Iris pigment epithelial cell (primary cell): ENCODE results near the gene ADISSP.
A peak's percentile ranks its signal among the peaks of the same experiment; 100 is the strongest.

Source experiments
- DNase-seq: peaks from one replicate; pipeline ENCODE4 v3.0.0-alpha.2; 2011; ENCODE audit warnings: low read depth

The ADISSP gene

GRCh38 chr20:3738111-3739053, 29.2 kb downstream of the ADISSP start:
- DNase-seq: peak; percentile 16

GRCh38 chr20:3735768-3736167, 31.8 kb downstream of the ADISSP start:
- no peak for DNase-seq

GRCh38 chr20:3734111-3734843, 33.3 kb downstream of the ADISSP start:
- no peak for DNase-seq

GRCh38 chr20:3733119-3733995, 34.2 kb downstream of the ADISSP start:
- no peak for DNase-seq

GRCh38 chr20:3732327-3733118, 35.0 kb downstream of the ADISSP start, which contains the start of gene HSPA12B:
Gene HSPA12B (plus strand): TSS chr20:3732685. CDS start chr20:3738675, 5,990 bp downstream.
- DNase-seq: no peak

GRCh38 chr20:3731944-3732326, 35.6 kb downstream of the ADISSP start:
- DNase-seq: no peak

- DNase-seq: no peak
These were observed 36.5 kb downstream of the ADISSP start for GRCh38 chr20:3730803-3731672.

- DNase-seq: no peak
These were observed 37.6 kb downstream of the ADISSP start for GRCh38 chr20:3729811-3730540.

- DNase-seq: no peak
These were observed 38.2 kb downstream of the ADISSP start for GRCh38 chr20:3729378-3729777.

GRCh38 chr20:3728876-3729275, 38.7 kb downstream of the ADISSP start:
- no peak for DNase-seq

GRCh38 chr20:3728354-3728753, 39.2 kb downstream of the ADISSP start:
- DNase-seq: no peak

- no peak for DNase-seq
These were observed 40.0 kb downstream of the ADISSP start for GRCh38 chr20:3727401-3728021.

- DNase-seq: no peak
These were observed 43.2 kb downstream of the ADISSP start for GRCh38 chr20:3724356-3724755.

GRCh38 chr20:3723284-3723683, 44.3 kb downstream of the ADISSP start:
- no peak for DNase-seq

GRCh38 chr20:3721912-3722311, 45.6 kb downstream of the ADISSP start:
- peak; percentile 13 for DNase-seq

GRCh38 chr20:3720626-3721025, 46.9 kb downstream of the ADISSP start:
- no peak for DNase-seq

- no peak for DNase-seq
These were observed 47.5 kb downstream of the ADISSP start for GRCh38 chr20:3720068-3720467.

GRCh38 chr20:3719046-3719445, 48.5 kb downstream of the ADISSP start:
- DNase-seq: no peak

- DNase-seq: peak; percentile 42
These were observed 51.2 kb downstream of the ADISSP start for GRCh38 chr20:3716195-3716834.
